ENCODE data around the gene XPO6.

XPO6 gene

DNA sequence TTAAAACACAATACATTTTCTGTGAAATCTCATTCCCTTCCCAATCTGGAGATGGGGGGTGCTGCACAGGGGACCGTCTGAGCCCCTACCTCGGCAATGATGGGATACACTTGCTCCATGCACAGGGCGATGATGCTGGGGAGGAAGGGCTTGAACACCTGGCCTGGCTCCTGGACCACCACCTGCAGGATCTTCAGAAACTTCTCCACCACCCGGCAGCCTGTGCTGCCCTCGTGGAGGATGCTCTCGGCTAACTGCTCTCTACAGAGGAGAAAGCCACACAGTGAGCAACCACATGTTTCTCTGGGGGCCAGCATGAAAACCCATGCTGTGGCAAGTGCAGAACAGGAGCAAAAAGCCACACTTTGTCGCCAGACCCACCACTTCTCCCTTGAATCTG, 105.8 kb downstream of the XPO6 start:
- H3K9me3 ChIP-seq (ENCODE audit: insufficient read depth, low read depth, low read length), result no peaks in the 10 kb centered on the region
- H3K4me3 ChIP-seq (ENCODE audit: low read length, poor library complexity, severe bottlenecking), result no peak overlapping the region
- TF ChIP-seq EZH2phosphoT487 (IDR thresholded peaks at IDR 0.05; ENCODE audit: borderline replicate concordance), result no peak
- TF ChIP-seq, protein P1, sequence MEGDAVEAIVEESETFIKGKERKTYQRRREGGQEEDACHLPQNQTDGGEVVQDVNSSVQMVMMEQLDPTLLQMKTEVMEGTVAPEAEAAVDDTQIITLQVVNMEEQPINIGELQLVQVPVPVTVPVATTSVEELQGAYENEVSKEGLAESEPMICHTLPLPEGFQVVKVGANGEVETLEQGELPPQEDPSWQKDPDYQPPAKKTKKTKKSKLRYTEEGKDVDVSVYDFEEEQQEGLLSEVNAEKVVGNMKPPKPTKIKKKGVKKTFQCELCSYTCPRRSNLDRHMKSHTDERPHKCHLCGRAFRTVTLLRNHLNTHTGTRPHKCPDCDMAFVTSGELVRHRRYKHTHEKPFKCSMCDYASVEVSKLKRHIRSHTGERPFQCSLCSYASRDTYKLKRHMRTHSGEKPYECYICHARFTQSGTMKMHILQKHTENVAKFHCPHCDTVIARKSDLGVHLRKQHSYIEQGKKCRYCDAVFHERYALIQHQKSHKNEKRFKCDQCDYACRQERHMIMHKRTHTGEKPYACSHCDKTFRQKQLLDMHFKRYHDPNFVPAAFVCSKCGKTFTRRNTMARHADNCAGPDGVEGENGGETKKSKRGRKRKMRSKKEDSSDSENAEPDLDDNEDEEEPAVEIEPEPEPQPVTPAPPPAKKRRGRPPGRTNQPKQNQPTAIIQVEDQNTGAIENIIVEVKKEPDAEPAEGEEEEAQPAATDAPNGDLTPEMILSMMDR (conservative IDR thresholded peaks at IDR 0.05; ENCODE audit: low read length), result no peak
- no peaks in the 10 kb centered on the region for H3K4me1 ChIP-seq (ENCODE audit: insufficient read depth, low read length, poor library complexity, severe bottlenecking)
- no peaks in the 10 kb centered on the region for H3K79me2 ChIP-seq (ENCODE audit: insufficient read depth, low read length)
- H3K9me2 ChIP-seq (replicated peaks; ENCODE audit: low read depth, low read length), result no peaks in the 10 kb centered on the region
- no peaks in the 10 kb centered on the region for H3F3A ChIP-seq (ENCODE audit: low read depth)
- H3K9ac ChIP-seq (ENCODE audit: low read depth, low read length, poor library complexity, severe bottlenecking), result no peak overlapping the region
- no peaks in the 10 kb centered on the region for H3K27me3 ChIP-seq (ENCODE audit: insufficient read depth, low read length, poor library complexity, severe bottlenecking)
- H2AFZ ChIP-seq (ENCODE audit: low read length), result no peak overlapping the region
- H3K4me2 ChIP-seq (ENCODE audit: low read depth, low read length, poor library complexity, severe bottlenecking), result no peak overlapping the region
- H4K20me1 ChIP-seq (ENCODE audit: insufficient read depth, low read length, poor library complexity, severe bottlenecking), result no peaks in the 10 kb centered on the region
- peaks cover 98% of the 10 kb centered on the region; the same call in 1 of the 2 replicates for H3K36me3 ChIP-seq (ENCODE audit: insufficient read depth, low read length)

DNA sequence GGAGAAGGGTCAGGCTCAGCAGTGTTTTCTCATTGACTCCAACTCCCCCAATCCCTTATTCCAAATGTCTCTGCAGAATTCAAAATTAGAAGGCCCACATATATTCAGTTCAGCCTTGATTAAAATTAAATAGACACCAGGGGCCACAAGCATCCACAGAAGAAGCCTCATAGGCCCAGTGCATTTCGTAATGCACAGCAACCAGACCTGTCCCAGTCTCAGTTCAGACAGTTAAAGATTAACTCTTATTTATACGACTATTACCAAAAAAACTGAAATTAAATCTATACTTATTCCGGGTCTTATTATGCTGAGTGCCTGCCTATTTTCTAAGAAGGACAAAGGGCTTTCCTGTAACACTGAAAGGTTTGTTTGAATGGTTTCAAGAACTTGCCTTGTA, 106.5 kb downstream of the XPO6 start:
- no peaks in the 10 kb centered on the region for H4K20me1 ChIP-seq (ENCODE audit: insufficient read depth, low read length, poor library complexity, severe bottlenecking)
- TF ChIP-seq, protein P1 (conservative IDR thresholded peaks at IDR 0.05; ENCODE audit: low read length), result no peak
- no peak for TF ChIP-seq EZH2phosphoT487 (IDR thresholded peaks at IDR 0.05; ENCODE audit: borderline replicate concordance)
- H3F3A ChIP-seq (ENCODE audit: low read depth), result no peaks in the 10 kb centered on the region
- no peaks in the 10 kb centered on the region for H3K9me3 ChIP-seq (ENCODE audit: insufficient read depth, low read depth, low read length)
- peaks cover 99% of the 10 kb centered on the region; the same call in 1 of the 2 replicates for H3K36me3 ChIP-seq (ENCODE audit: insufficient read depth, low read length)
- no peak overlapping the region for H3K4me2 ChIP-seq (ENCODE audit: low read depth, low read length, poor library complexity, severe bottlenecking)
- no peaks in the 10 kb centered on the region for H3K27me3 ChIP-seq (ENCODE audit: insufficient read depth, low read length, poor library complexity, severe bottlenecking)
- H3K4me3 ChIP-seq (ENCODE audit: low read length, poor library complexity, severe bottlenecking), result no peak overlapping the region
- H2AFZ ChIP-seq (ENCODE audit: low read length), result no peak overlapping the region
- no peaks in the 10 kb centered on the region for H3K4me1 ChIP-seq (ENCODE audit: insufficient read depth, low read length, poor library complexity, severe bottlenecking)
- H3K79me2 ChIP-seq (ENCODE audit: insufficient read depth, low read length), result no peaks in the 10 kb centered on the region
- H3K9me2 ChIP-seq (replicated peaks; ENCODE audit: low read depth, low read length), result no peaks in the 10 kb centered on the region
- no peak overlapping the region for H3K9ac ChIP-seq (ENCODE audit: low read depth, low read length, poor library complexity, severe bottlenecking)

DNA sequence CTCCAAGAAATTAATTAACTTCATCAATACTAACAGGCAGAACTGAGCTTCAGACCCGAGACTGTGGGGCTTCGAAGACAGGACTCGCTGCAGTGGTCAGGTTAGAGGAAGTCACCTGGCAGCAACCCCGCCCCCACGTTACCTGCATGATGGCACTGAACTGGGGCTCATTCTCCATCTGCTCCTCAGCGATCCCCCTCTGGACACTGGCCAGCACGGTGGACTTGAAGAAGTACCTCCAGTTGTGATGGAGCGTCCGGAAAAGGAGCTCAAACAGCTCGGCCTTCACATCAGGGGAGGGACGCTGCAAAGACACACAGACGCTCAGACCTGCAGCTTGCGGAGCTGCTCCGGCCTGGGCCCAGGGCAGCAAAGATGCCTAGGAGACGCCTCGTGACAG, 107.4 kb downstream of the XPO6 start:
- H3K27me3 ChIP-seq (ENCODE audit: insufficient read depth, low read length, poor library complexity, severe bottlenecking), result no peaks in the 10 kb centered on the region
- no peak overlapping the region for H3K4me3 ChIP-seq (ENCODE audit: low read length, poor library complexity, severe bottlenecking)
- no peaks in the 10 kb centered on the region for H3K4me1 ChIP-seq (ENCODE audit: insufficient read depth, low read length, poor library complexity, severe bottlenecking)
- no peaks in the 10 kb centered on the region for H3F3A ChIP-seq (ENCODE audit: low read depth)
- no peaks in the 10 kb centered on the region for H3K9me3 ChIP-seq (ENCODE audit: insufficient read depth, low read depth, low read length)
- H3K4me2 ChIP-seq (ENCODE audit: low read depth, low read length, poor library complexity, severe bottlenecking), result no peak overlapping the region
- H3K9ac ChIP-seq (ENCODE audit: low read depth, low read length, poor library complexity, severe bottlenecking), result no peak overlapping the region
- H3K9me2 ChIP-seq (replicated peaks; ENCODE audit: low read depth, low read length), result no peaks in the 10 kb centered on the region
- no peaks in the 10 kb centered on the region for H4K20me1 ChIP-seq (ENCODE audit: insufficient read depth, low read length, poor library complexity, severe bottlenecking)
- TF ChIP-seq, protein P1 (conservative IDR thresholded peaks at IDR 0.05; ENCODE audit: low read length), result no peak
- TF ChIP-seq EZH2phosphoT487 (IDR thresholded peaks at IDR 0.05; ENCODE audit: borderline replicate concordance), result no peak
- peaks cover 96% of the 10 kb centered on the region; the same call in 1 of the 2 replicates for H3K36me3 ChIP-seq (ENCODE audit: insufficient read depth, low read length)
- H3K79me2 ChIP-seq (ENCODE audit: insufficient read depth, low read length), result no peaks in the 10 kb centered on the region
- H2AFZ ChIP-seq (ENCODE audit: low read length), result no peak overlapping the region
